SH-SY5Y (cell line): ENCODE results near the gene GRM2.

Source experiments
- GATA2 ChIP-seq: IDR thresholded peaks from 2 replicates; pipeline ENCODE4 v1.6.1; 2011; ENCODE audit warnings: mild to moderate bottlenecking, low read depth, low read length
- GATA3 ChIP-seq: IDR thresholded peaks from 2 replicates; pipeline ENCODE4 v1.6.1; 2011; ENCODE audit warnings: low read depth, mild to moderate bottlenecking, low read length, moderate library complexity

DNA sequence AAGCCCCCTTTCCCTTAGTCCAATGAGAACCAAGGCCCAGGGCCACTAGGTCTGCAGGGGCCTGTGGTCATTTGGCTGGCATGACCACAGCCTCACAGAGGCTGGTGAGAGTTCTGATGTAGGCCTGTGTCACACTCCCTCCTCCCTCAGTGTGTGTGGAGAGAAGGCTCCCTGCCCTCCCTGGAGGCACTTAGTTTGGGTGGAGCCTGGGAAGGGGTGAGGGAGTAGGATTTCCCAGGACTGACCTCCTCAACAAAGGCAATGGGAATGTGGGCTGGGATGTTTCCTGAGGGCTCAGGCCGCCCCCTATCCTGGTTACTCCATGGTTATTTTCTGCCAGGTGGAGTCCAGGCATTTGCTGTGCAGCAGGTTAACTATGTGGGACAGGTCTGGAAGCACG, 28.2 kb upstream of the GRM2 start:
- no peak for TF ChIP-seq GATA2
- no peak for TF ChIP-seq GATA3
